ENCODE data around the gene SREBF1. TPM values are rescaled to one million over a fixed set of nuclear protein-coding genes. Genes with fewer than 3 reads are reported as not detected.

The SREBF1 gene
- total and polyA plus RNA-seq, 4 experiments from 2014 or later = 5.0 to 15.5 (median 10.8) TPM

GRCh38 chr17:17868641-17869522 lies 32.1 kb upstream of the SREBF1 start:
- Mint-ChIP-seq H3K36me3 (peaks cover 18 to 22% of the 10 kb centered on the region in 2 donors), H3K9me3 (no peaks in the 10 kb centered on the region), H3K4me1 (peaks cover 0 to 7% (median under 1%) of the 10 kb centered on the region in 4 donors), H3K27ac (peak overlapping the region in 1 of 7 donors; percentile 12), H3K27me3 (no peaks in the 10 kb centered on the region), H3K4me3 (no peak overlapping the region)
- H3K27ac ChIP-seq (ENCODE audit: low read depth, low read length) = no peak overlapping the region
- H3K4me1 ChIP-seq (ENCODE audit: insufficient read depth, low read length) = peaks cover 2% of the 10 kb centered on the region
- H3K36me3 ChIP-seq (ENCODE audit: insufficient read depth, low read length) = peaks cover 28% of the 10 kb centered on the region
- H3K27me3 ChIP-seq (ENCODE audit: insufficient read depth, low read length) = no peaks in the 10 kb centered on the region
- ChIA-PET POLR2A (ENCODE audit: partially characterized antibody) (no interaction called here), CTCF (ENCODE audit: partially characterized antibody) (interaction anchor here (1.6 kb wide), 1 partner anchor 9 kb away, joined by 3 read pairs; no protein-coding TSS in a partner anchor)
- intact Hi-C loops (cut with micrococcal nuclease) = no loop called here
- no peak for DNase-seq
- H3K4me3 ChIP-seq (ENCODE audit: low read length in 2 of 2) = no peak overlapping the region
- no peaks in the 10 kb centered on the region for H3K9me3 ChIP-seq (ENCODE audit: control insufficient read depth in 1 of 2, low read length in 2 of 2)

GRCh38 chr17:17866897-17867296 lies 30.1 kb upstream of the SREBF1 start:
- no peak for DNase-seq
- CTCF ChIA-PET (ENCODE audit: partially characterized antibody) = interaction anchor here (1.3 to 1.5 kb wide), 2 partner anchors 9 to 54 kb away, joined by 3 to 4 read pairs; no protein-coding TSS in a partner anchor
- Histone ChIP-seq H3K27ac (ENCODE audit: low read depth, low read length) (no peak overlapping the region), H3K9me3 (ENCODE audit: control insufficient read depth in 1 of 2, low read length in 2 of 2) (no peaks in the 10 kb centered on the region), H3K4me3 (ENCODE audit: low read length in 2 of 2) (no peak overlapping the region), H3K27me3 (ENCODE audit: insufficient read depth, low read length) (no peaks in the 10 kb centered on the region), H3K36me3 (ENCODE audit: insufficient read depth, low read length) (peaks cover 28% of the 10 kb centered on the region), H3K4me1 (ENCODE audit: insufficient read depth, low read length) (peaks cover 15% of the 10 kb centered on the region)
- POLR2A ChIA-PET (ENCODE audit: partially characterized antibody) = no interaction called here
- no peaks in the 10 kb centered on the region for H3K27me3 Mint-ChIP-seq
- H3K36me3 Mint-ChIP-seq = peaks cover 16 to 20% of the 10 kb centered on the region in 2 donors
- peaks cover 6 to 27% (median 15%) of the 10 kb centered on the region in 4 donors for H3K4me1 Mint-ChIP-seq
- intact Hi-C loops (cut with micrococcal nuclease) = no loop called here
- H3K27ac Mint-ChIP-seq = peak overlapping the region in 2 of 7 donors; percentile 4 to 76
- H3K4me3 Mint-ChIP-seq = no peak overlapping the region
- no peaks in the 10 kb centered on the region for H3K9me3 Mint-ChIP-seq

GRCh38 chr17:17866425-17866824 lies 29.6 kb upstream of the SREBF1 start:
- Mint-ChIP-seq H3K4me1 (peaks cover 8 to 28% (median 15%) of the 10 kb centered on the region in 4 donors), H3K4me3 (no peak overlapping the region), H3K27me3 (no peaks in the 10 kb centered on the region), H3K9me3 (no peaks in the 10 kb centered on the region), H3K27ac (peak overlapping the region in 1 of 7 donors; percentile 76), H3K36me3 (peaks cover 12 to 19% of the 10 kb centered on the region in 2 donors)
- ChIA-PET CTCF (ENCODE audit: partially characterized antibody) (interaction anchor here (1.3 to 1.5 kb wide), 2 partner anchors 8 to 54 kb away, joined by 3 to 4 read pairs; no protein-coding TSS in a partner anchor), POLR2A (ENCODE audit: partially characterized antibody) (no interaction called here)
- Histone ChIP-seq H3K9me3 (ENCODE audit: control insufficient read depth in 1 of 2, low read length in 2 of 2) (no peaks in the 10 kb centered on the region), H3K36me3 (ENCODE audit: insufficient read depth, low read length) (peaks cover 28% of the 10 kb centered on the region), H3K4me1 (ENCODE audit: insufficient read depth, low read length) (peaks cover 15% of the 10 kb centered on the region), H3K27me3 (ENCODE audit: insufficient read depth, low read length) (no peaks in the 10 kb centered on the region), H3K27ac (ENCODE audit: low read depth, low read length) (no peak overlapping the region), H3K4me3 (ENCODE audit: low read length in 2 of 2) (no peak overlapping the region)
- no peak for DNase-seq
- intact Hi-C loops (cut with micrococcal nuclease) = no loop called here

GRCh38 chr17:17865035-17865434 lies 28.2 kb upstream of the SREBF1 start:
- Mint-ChIP-seq H3K4me3 (no peak overlapping the region), H3K4me1 (peaks cover 11 to 36% (median 17%) of the 10 kb centered on the region in 4 donors), H3K9me3 (no peaks in the 10 kb centered on the region), H3K36me3 (peaks cover 12 to 19% of the 10 kb centered on the region in 2 donors), H3K27ac (peak overlapping the region in 4 of 7 donors; percentile 30 to 75 (median 54)), H3K27me3 (no peaks in the 10 kb centered on the region)
- peaks cover 28% of the 10 kb centered on the region for H3K36me3 ChIP-seq (ENCODE audit: insufficient read depth, low read length)
- peaks cover 19% of the 10 kb centered on the region for H3K4me1 ChIP-seq (ENCODE audit: insufficient read depth, low read length)
- DNase-seq = no peak
- no peaks in the 10 kb centered on the region for H3K27me3 ChIP-seq (ENCODE audit: insufficient read depth, low read length)
- H3K9me3 ChIP-seq (ENCODE audit: control insufficient read depth in 1 of 2, low read length in 2 of 2) = no peaks in the 10 kb centered on the region
- no peak overlapping the region for H3K27ac ChIP-seq (ENCODE audit: low read depth, low read length)
- ChIA-PET CTCF (ENCODE audit: partially characterized antibody) (interaction anchor here (17.6 kb wide), 1 partner anchor 54 kb away, joined by 234 read pairs; no protein-coding TSS in a partner anchor), POLR2A (ENCODE audit: partially characterized antibody) (no interaction called here)
- intact Hi-C loops (cut with micrococcal nuclease) = no loop called here
- no peak overlapping the region for H3K4me3 ChIP-seq (ENCODE audit: low read length in 2 of 2)

- H3K4me3 Mint-ChIP-seq = no peak overlapping the region
- no peak overlapping the region for H3K27ac ChIP-seq (ENCODE audit: low read depth, low read length)
- intact Hi-C loops (cut with micrococcal nuclease) = loop anchor here (1.0 to 2.0 kb wide), 4 partner anchors 20 to 179 kb away; partner anchors contain the start of gene RAI1
- ChIA-PET POLR2A (ENCODE audit: partially characterized antibody) (interaction anchor here (1.0 kb wide), 2 partner anchors 11 to 24 kb away, joined by 5 read pairs; partner anchors contain the start of gene SREBF1), CTCF (ENCODE audit: partially characterized antibody) (interaction anchor here (1.1 to 17.6 kb wide), 11 partner anchors 11 to 181 kb away, joined by 3 to 234 read pairs (median 7); partner anchors contain the start of genes RAI1 and SREBF1)
- H3K27me3 ChIP-seq (ENCODE audit: insufficient read depth, low read length) = no peaks in the 10 kb centered on the region
- H3K4me1 Mint-ChIP-seq = peaks cover 11 to 41% (median 18%) of the 10 kb centered on the region in 4 donors
- no peak for DNase-seq
- H3K36me3 Mint-ChIP-seq = peaks cover 0 to 2% of the 10 kb centered on the region in 2 donors
- peak overlapping the region in 2 of 7 donors; percentile 29 to 75 for H3K27ac Mint-ChIP-seq
- peaks cover 22% of the 10 kb centered on the region for H3K4me1 ChIP-seq (ENCODE audit: insufficient read depth, low read length)
- no peaks in the 10 kb centered on the region for H3K9me3 ChIP-seq (ENCODE audit: control insufficient read depth in 1 of 2, low read length in 2 of 2)
- H3K27me3 Mint-ChIP-seq = no peaks in the 10 kb centered on the region
- peaks cover 0 to 2% (median 0%) of the 10 kb centered on the region in 8 donors for H3K9me3 Mint-ChIP-seq
- H3K36me3 ChIP-seq (ENCODE audit: insufficient read depth, low read length) = no peaks in the 10 kb centered on the region
- H3K4me3 ChIP-seq (ENCODE audit: low read length in 2 of 2) = no peak overlapping the region
Measured at GRCh38 chr17:17860766-17861107, 24.0 kb upstream of the SREBF1 start.

- Mint-ChIP-seq H3K36me3 (peaks cover 0 to 2% of the 10 kb centered on the region in 2 donors), H3K4me3 (no peak overlapping the region)
Measured at GRCh38 chr17:17859909-17860765, 23.4 kb upstream of the SREBF1 start.

More at GRCh38 chr17:17859909-17860765, 23.4 kb upstream of the SREBF1 start:
- DNase-seq = peak; percentile 61 to 75 (median 69)
- ChIA-PET CTCF (ENCODE audit: partially characterized antibody) (interaction anchor here (1.0 to 17.6 kb wide), 11 partner anchors 9 to 181 kb away, joined by 3 to 234 read pairs (median 7); partner anchors contain the start of genes RAI1 and SREBF1), POLR2A (ENCODE audit: partially characterized antibody) (interaction anchor here (1.0 to 1.1 kb wide), 3 partner anchors 11 to 177 kb away, joined by 3 to 5 read pairs (median 5); partner anchors contain the start of gene SREBF1)
- Histone ChIP-seq H3K9me3 (ENCODE audit: control insufficient read depth in 1 of 2, low read length in 2 of 2) (no peaks in the 10 kb centered on the region), H3K27ac (ENCODE audit: low read depth, low read length) (no peak overlapping the region), H3K4me3 (ENCODE audit: low read length in 2 of 2) (no peak overlapping the region), H3K4me1 (ENCODE audit: insufficient read depth, low read length) (peaks cover 22% of the 10 kb centered on the region), H3K27me3 (ENCODE audit: insufficient read depth, low read length) (no peaks in the 10 kb centered on the region), H3K36me3 (ENCODE audit: insufficient read depth, low read length) (no peaks in the 10 kb centered on the region)
- intact Hi-C loops (cut with micrococcal nuclease) = loop anchor here (1.0 to 2.0 kb wide), 4 partner anchors 19 to 179 kb away; partner anchors contain the start of gene RAI1
- Mint-ChIP-seq H3K27me3 (no peaks in the 10 kb centered on the region), H3K9me3 (peaks cover 0 to 2% (median 0%) of the 10 kb centered on the region in 8 donors), H3K27ac (peak overlapping the region in 3 of 7 donors; percentile 25 to 56 (median 29)), H3K4me1 (peaks cover 11 to 44% (median 22%) of the 10 kb centered on the region in 4 donors)
